HUES64 (cell line): ENCODE measurements around the gene MRPL10. TPM values are rescaled to one million over a fixed set of nuclear protein-coding genes. Genes with fewer than 3 reads are reported as not detected.

Source experiments
- H3K27ac ChIP-seq: 2 replicates; pipeline ENCODE4 v1.7.0; 2013; ENCODE audit warnings: low read depth, low read length, inconsistent platforms
- H3K27me3 ChIP-seq: 2 replicates; pipeline ENCODE4 v1.6.1; 2013; ENCODE audit warnings: mild to moderate bottlenecking, low read length; ENCODE audit not compliant: insufficient read depth
- H3K36me3 ChIP-seq: 2 replicates; pipeline ENCODE4 v1.6.1; 2013; ENCODE audit warnings: mild to moderate bottlenecking, low read length; ENCODE audit not compliant: insufficient read depth
- H3K4me1 ChIP-seq: 2 replicates; pipeline ENCODE4 v1.6.1; 2013; ENCODE audit warnings: mild to moderate bottlenecking, low read length, moderate library complexity; ENCODE audit not compliant: insufficient read depth
- H3K4me3 ChIP-seq: 2 replicates; pipeline ENCODE4 v1.5.1; 2013; ENCODE audit warnings: mild to moderate bottlenecking, low read length, moderate library complexity
- H3K9ac ChIP-seq: 2 replicates; pipeline ENCODE4 v1.6.1; 2013; ENCODE audit warnings: mild to moderate bottlenecking, low read depth, low read length
- H3K9me3 ChIP-seq: 2 replicates; pipeline ENCODE4 v1.6.1; 2013; ENCODE audit warnings: low read depth, low read length; ENCODE audit not compliant: insufficient read depth
- WGBS: fragments of 150-250, 120-280 bp; methylation state at CpG from one replicate; pipeline ENCODE4 v1.1.7; 2013; ENCODE audit warnings: missing lambda C conversion rate; 5-methylcytosine and 5-hydroxymethylcytosine counted together
- polyA plus RNA-seq, 2 experiments: library from polyadenylated mRNA; stranded (reverse); fragments of 50-300 nt; gene quantifications; one replicate each; pipeline ENCODE4 v1.2.3, GENCODE V29; 2013

MRPL10 gene
- 61.3 TPM for polyA plus RNA-seq (2013, experiment 1 of 2)
- polyA plus RNA-seq (2013, experiment 2 of 2): 74.4 TPM

DNA sequence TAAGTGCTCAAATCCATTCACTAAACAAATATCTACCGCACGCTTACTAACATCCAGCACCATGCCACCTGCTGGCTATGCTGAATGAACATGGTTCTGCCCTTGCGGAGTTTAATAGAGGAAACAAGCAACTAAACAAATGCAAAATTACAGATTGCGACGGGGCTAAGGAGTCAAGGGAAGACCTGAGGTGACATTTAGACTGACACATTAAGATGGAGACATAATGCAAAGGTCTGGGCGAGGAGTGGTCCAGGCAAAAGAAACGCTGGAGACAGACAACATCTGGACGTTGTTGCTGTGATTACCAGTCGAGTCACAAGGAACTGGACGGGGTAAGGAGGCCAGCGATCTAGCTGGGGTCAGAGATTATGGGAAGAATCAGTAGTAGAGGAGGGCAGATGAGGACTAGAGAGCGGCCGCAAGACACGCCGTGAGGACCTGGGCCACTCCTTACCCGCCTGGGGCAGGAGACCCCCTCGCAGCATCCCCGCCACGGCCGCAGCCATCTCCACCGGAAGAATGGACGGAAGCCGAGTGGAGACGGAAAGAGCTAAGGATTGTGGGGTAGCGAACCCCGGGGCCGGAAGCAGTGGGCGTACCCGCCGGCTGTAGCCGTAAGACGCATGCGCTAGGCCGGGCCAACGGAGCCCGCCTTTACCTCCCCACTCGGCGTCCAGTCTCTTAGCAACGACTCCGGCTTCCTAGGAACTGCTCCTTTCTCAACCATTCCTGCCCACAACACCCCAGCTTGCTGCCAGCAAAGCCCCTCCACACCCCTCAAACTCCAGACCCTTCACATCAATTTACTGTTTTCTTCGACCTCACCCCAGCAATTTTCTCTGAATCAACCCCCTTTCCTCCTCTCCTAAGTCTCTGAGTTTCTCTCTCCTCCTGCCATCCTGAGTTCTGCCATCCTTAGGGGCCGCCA is at the start of gene MRPL10, which contains the start of gene LRRC46:
MRPL10 (minus strand) TSS at position 539 of the 931 bp plus-strand sequence; CDS start at position 509, 30 bp downstream.
LRRC46 (plus strand) TSS at position 668 of the 931 bp plus-strand sequence. CDS start 320 bp downstream, outside the sequence.
- Histone ChIP-seq H3K4me1 (no peaks in the 10 kb centered on the region), H3K36me3 (peaks cover 26% of the 10 kb centered on the region), H3K9me3 (no peaks in the 10 kb centered on the region), H3K27me3 (no peaks in the 10 kb centered on the region), H3K9ac (peak within 1 kb of the TSS; percentile 89), H3K27ac (peak within 1 kb of the TSS; percentile 67), H3K4me3 (peak within 1 kb of the TSS; percentile 96)
- under 1% methylated on average over 42 of the region's 42 CpGs for WGBS

DNA sequence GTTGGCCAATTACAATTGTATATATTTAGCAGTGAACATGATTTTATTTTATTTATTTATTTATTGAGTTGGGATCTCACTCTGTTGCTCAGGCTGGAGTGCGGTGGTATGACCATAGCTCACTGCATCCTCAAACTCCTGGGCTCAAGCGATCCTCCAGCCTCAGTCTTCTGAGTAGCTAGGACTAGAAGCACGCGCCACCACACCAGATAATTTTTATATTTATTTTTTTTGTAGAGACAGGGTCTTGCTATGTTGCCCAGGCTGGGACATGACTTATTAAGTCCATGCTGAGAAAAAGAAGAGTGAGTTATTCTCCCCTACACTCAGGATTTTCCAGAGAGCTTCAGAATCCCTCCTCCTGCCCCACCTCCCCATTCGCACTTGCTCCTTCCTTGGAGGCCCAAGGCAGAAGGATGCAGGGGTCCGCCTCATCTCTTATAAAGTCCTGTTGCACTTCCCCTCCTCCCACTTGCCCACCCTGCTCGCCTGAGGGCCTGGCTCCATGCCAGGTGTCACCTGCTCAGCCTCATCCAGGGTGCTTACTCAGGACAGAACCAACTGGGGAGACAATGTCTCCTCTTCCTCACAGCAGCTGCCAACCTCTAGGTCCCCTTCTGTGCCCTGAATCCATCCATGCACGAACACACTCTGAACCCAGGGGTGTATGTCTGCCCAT is 48.6 kb upstream of the MRPL10 start:
- H3K4me3 ChIP-seq: no peak overlapping the region
- H3K9ac ChIP-seq: no peak overlapping the region
- WGBS: 87% methylated on average over 7 of the region's 8 CpGs
- H3K27me3 ChIP-seq: 0 out of 2 replicates have a peak, but pooled peaks cover 4% of the 10 kb centered on the region
- H3K9me3 ChIP-seq: no peaks in the 10 kb centered on the region
- peaks cover 19% of the 10 kb centered on the region for H3K4me1 ChIP-seq
- H3K27ac ChIP-seq: no peak overlapping the region
- no peaks in the 10 kb centered on the region for H3K36me3 ChIP-seq

DNA sequence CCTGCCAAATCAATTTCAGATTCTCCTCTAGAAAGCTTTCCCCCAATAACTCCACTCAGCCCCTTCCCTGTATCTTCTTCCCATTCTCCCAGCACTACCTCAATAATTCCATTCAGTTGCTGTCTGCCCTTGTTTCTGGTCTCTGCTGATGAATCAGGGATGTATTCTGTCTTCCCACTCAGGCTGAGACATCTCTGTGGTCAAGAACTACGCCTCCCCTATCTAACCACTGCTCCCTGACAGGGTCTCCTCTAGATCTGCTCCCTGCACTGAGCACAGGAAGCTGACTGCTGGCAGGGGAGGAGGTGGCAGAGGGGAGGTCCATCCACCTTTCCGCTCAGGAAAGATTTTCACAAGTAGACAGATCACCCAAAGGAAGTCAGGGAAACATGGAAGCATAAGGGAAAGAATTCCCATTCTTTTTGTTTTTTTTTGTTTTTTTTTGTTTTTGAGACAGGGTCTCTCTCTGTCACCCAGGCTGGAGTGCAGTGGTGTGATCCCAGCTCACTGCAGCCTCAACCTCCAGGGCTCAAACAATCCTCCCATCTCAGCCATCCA is 47.8 kb upstream of the MRPL10 start:
- Histone ChIP-seq H3K4me3 (no peak overlapping the region), H3K4me1 (peaks cover 16% of the 10 kb centered on the region), H3K27ac (no peak overlapping the region), H3K9me3 (no peaks in the 10 kb centered on the region), H3K27me3 (peaks cover 11% of the 10 kb centered on the region; the same call in 1 of the 2 replicates), H3K9ac (no peak overlapping the region), H3K36me3 (no peaks in the 10 kb centered on the region)
- WGBS: 71% methylated on average over 2 of the region's 2 CpGs

DNA sequence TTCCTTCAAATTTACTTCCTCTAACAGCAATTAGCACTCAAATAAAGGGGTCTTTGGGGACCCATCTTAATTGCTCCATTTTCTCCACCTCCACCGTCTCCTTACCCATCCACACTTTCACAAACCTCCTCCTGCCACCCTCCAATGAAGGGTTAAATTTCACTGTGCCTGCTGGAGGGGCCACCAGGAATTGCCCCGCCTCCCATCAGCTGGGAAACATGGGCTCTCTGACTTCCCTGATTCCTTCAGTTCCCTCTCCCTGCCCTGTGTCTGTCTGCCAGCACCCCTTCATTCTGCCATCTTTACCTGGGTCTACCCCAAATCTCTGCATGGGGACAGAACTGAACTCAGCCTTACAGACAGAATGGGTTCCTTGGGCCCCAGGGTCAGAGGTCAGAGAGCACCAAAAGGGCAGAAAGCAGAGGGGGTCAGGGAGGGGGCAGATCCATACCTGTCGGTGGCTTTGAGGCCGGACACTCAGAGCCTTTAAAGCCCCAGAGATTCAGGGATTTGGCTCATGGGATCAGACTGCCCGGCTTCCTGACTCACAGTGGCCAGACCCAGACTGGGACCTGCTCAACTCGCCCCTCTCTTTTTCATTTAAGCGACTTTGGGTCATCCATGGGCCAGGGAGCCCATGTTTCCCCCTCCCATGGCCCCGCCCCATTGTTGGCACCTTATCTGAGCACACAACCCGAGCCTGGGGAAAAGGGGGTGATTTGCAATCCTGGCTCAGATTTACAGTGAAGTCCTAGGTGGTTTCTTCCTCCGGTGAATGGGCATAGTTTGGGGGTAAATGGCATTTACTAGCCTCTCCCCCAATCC is 47.1 kb upstream of the MRPL10 start:
- Histone ChIP-seq H3K9me3 (no peaks in the 10 kb centered on the region), H3K27me3 (peaks cover 18% of the 10 kb centered on the region), H3K27ac (no peak overlapping the region), H3K4me3 (no peak overlapping the region), H3K4me1 (peaks cover 21% of the 10 kb centered on the region), H3K9ac (no peak overlapping the region), H3K36me3 (no peaks in the 10 kb centered on the region)
- 57% methylated on average over 10 of the region's 10 CpGs for WGBS

DNA sequence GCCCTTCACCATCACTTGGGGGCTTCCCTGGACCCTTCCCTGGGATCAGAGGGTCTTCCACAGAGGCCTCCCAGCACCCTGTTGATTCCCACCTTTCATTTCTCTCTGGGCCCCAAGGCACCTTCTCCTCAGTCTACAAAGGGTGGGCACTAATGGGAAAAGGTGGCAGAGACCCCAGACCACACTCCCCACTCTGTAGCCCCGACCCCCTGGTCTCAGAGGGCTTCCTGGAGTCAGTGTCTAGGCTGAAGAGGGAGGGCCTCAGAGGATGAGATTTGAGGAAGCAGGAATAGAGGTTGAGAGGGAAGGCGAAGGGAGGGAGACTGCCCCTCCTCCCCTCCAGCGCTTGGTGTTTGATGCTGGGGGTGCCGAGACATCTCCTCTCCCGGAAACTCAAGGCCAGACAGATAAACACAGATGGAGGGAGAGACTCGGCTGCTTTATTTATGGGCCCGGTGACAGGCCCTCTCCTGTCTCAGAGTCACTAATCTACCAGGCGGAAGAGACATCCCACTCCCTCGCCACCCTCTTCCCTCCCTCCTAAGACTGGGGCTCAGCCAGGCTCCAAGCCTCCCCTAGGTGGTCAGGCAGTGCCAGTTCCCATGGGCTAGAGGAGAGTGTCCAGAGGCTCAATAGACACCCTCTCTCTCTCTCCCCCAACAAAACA is 46.2 kb upstream of the MRPL10 start:
- 65% methylated on average over 8 of the region's 9 CpGs for WGBS
- no peaks in the 10 kb centered on the region for H3K9me3 ChIP-seq

DNA sequence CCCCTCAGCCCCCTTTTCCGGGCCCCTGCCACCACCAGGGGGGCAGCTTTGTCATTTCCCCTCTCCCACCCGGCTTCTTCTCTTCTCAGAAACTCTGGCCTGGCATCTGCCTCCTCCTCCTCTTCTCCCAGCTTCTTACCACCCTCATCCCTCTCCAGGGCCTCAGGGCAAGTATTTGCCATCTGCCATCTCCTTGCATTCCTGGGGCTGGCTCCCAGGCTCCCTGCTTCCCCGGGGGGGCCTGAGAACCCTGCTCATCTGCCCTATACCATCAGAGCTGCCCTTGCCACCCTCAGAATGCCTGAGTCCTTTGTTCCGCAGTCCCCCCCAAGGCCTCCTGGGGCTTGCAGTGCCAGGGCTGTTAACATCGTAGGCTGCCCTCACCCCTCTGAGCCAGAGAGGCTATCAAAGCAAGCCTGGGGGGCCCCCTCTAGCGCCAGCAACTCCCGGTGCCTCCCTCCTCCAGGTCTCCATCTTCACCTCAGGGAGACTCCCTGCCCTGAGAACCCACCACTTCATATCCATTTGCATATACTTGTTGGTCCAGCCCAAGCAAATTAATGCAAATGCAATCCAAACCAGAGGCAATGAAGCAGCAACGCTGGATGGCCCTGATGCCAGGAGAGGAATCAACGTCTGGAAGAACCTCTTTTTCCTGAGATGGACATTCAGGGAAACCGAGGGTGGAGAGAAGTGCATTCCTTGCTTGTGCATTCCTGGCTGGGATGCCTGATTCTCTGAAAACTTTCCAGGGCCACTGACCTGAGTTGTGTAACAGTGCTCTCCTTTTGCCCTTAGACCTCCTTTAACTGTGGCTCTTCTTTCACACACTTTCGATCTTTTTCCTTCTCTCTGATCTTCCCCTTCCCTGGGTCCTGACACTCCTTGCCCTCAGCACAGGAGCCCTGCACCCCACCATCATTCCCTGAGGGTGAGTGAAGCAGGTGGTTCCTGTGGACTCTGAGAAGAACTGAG is 44.0 kb upstream of the MRPL10 start:
- H3K27me3 ChIP-seq: peaks cover 48% of the 10 kb centered on the region
- H3K36me3 ChIP-seq: no peaks in the 10 kb centered on the region
- WGBS: 44% methylated on average over 11 of the region's 11 CpGs
- no peaks in the 10 kb centered on the region for H3K9me3 ChIP-seq
- peaks cover 32% of the 10 kb centered on the region for H3K4me1 ChIP-seq
- no peak overlapping the region for H3K27ac ChIP-seq
- H3K4me3 ChIP-seq: no peak overlapping the region
- H3K9ac ChIP-seq: no peak overlapping the region

More for the DNA sequence above, 46.2 kb upstream of the MRPL10 start:
- Histone ChIP-seq H3K27ac (no peak overlapping the region), H3K9ac (no peak overlapping the region), H3K27me3 (peaks cover 27% of the 10 kb centered on the region), H3K36me3 (no peaks in the 10 kb centered on the region), H3K4me3 (no peak overlapping the region), H3K4me1 (peaks cover 26% of the 10 kb centered on the region)

DNA sequence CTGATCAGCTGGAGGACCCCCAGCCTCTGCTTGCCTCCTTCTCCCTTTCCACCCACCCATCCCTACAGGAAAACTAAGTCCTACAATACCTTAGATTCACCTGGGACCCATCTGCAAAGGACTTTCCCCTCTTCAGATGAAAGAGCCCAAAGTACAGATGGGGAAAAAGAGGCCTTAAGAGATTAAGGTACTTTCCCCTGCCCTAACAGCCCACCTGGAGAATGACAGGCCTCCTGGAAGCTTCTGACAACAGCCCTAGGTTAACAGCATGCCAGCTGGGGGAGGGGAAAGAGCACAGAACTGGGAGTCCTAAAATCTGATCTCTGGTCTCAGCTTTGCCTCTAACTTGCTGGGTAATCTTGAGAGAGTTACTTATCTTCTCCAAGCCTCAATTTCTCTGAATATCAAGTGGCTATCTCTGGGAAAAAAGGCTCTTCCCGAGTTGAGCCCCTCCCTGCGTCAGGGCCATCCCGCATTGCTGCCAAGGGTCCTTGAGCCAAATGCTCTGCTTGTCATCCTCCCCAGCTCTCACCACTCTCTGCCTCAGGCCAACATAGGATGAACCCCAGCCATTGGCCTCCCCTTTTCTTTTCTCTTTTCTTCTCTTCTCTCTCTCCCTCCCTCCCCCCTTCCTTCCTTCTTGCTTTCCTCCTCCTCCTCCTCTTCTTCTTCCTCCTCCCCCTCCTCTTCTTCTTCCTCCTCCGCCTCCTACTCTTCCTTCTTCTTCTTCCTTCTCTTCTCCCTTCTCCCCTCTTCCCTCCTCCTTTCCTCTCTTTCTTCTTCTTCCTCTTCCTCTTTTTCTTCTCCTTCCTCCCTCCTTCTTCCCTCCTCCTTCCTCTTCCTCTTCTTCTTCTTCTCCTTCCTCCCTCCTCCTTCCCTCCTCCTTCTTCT is 42.1 kb upstream of the MRPL10 start:
- Histone ChIP-seq H3K27me3 (peaks cover 61% of the 10 kb centered on the region), H3K27ac (no peak overlapping the region; the same call in 1 of the 2 replicates), H3K9me3 (no peaks in the 10 kb centered on the region), H3K4me1 (peaks cover 42% of the 10 kb centered on the region), H3K36me3 (no peaks in the 10 kb centered on the region), H3K9ac (no peak overlapping the region), H3K4me3 (peak overlapping the region; percentile 50; the same call in 1 of the 2 replicates)
- WGBS: 44% methylated on average over 4 of the region's 4 CpGs

DNA sequence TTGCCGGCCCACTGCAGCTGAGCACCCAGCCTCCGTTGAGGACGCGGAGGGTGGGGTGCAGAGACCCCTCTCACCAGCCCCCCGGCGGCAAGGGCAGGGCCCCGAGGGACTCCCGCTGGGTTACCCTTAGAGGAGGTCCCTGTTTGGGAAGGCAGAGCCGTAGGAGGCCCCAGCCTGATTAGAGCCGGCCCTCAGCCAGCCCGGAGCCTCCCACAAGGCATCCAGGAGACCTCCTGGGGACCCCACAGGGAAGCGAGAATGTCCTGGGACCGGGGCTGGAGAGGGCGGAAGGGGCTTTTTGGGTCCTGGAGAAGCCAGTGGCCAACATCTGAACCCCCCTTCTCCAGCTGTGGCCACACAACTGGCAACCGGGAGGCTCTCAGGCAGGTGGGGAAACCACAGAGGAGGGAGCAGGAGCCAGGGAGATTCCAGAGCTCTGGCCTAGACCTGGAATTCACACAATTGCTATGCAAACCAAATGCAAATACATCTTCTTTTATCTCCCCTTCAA is 41.4 kb upstream of the MRPL10 start:
- Histone ChIP-seq H3K4me1 (peaks cover 39% of the 10 kb centered on the region), H3K27ac (peak overlapping the region; percentile 16; the same call in 1 of the 2 replicates), H3K36me3 (no peaks in the 10 kb centered on the region), H3K9me3 (no peaks in the 10 kb centered on the region), H3K4me3 (peak overlapping the region; percentile 50), H3K9ac (peak overlapping the region; percentile 38; the same call in 1 of the 2 replicates), H3K27me3 (peaks cover 66% of the 10 kb centered on the region)
- 3% methylated on average over 15 of the region's 15 CpGs for WGBS
